ENCODE results near the gene ASCL5.

The ASCL5 gene

DNA sequence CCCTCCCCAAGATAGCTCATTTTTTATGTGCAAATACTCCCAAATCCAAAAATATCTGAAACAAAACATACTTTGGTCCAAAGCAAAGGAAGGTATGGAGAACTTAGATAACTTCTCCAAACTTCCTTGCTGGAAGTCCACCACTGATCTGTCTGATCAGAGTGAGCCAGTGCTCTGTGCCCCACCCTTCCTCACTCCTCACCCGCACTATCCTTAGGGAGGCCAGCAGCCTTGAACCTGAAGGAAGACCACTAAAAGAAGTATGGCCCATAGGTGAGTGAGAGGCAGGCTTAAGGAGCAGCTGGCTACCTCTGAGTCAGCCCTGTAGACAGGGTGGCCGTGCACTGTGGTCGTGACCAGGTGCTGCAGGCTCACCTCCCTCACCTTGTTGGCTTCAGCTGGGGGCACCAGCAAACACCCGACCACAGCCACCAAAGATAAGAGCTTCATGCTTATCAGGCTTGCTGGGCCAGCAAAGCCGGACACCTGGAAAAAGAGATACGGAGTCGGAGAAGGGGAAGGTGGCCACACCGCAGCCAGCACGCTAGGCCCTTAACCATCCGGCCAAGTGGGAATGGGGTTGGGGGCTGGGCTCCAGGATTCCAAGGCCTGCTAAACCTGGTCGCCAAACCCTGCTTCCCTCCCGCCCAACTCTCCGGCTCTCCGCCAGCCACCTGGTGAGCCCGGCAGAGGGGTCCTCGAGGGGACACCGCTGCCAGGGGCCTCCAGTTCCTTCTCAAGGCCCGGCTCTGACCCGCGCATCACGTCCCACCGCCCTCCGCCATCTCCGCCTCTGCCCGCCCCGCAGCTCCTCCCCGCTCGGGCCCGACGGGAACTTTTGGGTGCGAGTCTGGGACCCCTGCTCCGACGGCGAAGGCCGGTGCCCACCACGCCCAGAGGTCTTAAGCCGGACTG, 26.7 kb upstream of the ASCL5 start:
- DNase-seq (ENCODE audit: low read depth) = no peak

DNA sequence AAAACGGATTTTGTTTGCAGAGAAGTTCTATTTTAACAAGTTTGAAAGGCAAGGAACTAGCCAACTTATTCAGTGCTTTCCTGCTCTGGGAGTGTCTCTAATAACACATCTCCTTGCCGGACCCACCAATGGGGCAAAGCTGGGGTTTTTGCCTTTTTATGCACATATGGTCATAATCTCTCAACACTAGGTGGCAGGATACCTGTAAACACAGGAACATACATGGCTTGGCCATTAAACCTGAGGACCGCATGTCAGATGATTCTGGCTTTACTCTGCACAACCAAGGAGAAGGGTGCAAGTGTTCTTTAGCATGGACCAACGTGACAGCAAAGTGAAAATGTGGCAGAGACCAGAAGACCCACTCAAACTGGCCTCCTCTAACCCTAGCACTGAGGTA, 22.4 kb upstream of the ASCL5 start:
- no peak for DNase-seq (ENCODE audit: low read depth)

DNA sequence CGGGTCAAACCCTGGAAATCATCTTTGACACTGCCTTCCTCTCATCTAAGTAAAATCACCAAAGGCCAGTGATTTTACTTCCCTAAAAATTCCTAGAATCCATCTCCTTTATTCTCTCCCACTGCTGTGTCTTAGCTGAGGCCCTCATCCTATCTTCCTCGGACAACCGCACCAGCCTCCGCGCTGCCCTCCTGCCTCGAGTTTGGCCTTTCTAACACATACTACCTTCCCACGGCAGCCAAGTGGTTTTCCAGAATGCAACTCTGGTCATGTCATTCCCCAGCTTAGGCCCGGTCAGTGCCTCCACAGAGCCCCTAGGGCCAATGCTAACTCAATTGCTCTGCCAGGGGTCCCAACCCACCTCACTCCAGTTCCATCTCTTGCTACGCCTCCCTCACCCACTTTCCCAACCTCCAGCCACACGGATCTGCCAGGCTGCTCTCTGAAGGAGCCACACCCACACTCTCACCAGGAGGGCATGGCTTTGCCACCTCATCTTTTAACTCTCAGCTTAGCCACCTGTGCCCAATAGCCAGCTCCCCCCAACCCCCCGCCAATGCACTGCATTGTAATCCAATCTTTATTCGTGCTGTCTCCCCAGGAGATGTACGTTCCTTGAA, 20.5 kb upstream of the ASCL5 start:
- DNase-seq (ENCODE audit: low read depth) = no peak

DNA sequence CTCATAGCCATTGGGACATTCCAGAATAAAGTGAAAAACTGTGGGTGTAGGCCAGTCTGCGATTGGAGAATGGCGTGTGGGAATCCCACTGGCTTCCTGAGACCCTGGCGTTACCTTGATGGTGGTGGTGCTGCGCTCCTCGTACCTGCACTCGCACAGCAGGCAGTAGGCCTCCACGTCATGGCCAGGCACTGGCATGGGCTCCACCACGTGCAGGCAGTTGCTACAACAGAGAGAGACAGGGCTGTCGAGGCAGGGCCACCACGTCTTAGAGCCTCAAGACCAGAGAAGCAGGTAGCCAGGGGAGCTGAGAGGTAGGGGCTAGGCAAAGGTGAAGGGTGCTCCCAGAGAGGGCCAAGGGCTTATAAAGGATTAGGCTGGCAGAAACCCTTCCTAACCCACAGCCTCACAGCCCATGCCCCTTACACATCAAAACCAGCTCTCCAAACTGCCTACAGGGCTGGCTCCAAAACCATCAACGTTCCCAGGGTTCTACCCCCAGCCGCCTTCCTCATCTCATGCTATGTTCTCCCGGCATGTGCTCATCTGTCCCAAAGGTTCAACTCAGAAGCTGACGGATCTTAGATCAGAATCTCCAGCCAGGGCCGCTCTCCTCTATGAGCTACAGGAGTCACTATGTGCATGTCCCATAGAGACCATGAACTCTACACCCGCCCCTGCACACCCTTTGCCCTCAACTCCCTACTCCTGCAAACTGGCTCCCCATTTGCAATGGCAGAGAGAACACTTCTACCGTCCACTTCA, 19.8 kb upstream of the ASCL5 start:
- no peak for DNase-seq (ENCODE audit: low read depth)

DNA sequence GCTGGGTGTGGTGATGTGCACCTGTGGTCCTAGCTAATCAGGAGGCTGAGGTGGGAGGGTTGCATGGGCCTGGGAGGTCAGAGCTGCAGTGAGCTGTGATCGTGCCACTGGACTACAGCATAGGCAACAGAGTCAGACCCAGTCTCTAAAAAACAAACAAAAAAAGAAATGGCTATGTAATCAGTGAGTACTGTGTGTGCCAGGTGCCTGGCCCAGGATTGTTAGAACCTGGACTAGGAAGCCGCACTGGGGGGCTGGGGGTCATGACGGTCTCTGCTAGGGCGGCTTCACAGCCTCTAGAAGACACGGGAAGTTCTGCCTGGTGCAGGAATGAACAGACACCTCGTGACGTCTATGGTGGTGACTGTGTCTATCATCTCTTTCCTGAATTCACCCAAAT, 18.8 kb upstream of the ASCL5 start:
- DNase-seq (ENCODE audit: low read depth) = no peak

DNA sequence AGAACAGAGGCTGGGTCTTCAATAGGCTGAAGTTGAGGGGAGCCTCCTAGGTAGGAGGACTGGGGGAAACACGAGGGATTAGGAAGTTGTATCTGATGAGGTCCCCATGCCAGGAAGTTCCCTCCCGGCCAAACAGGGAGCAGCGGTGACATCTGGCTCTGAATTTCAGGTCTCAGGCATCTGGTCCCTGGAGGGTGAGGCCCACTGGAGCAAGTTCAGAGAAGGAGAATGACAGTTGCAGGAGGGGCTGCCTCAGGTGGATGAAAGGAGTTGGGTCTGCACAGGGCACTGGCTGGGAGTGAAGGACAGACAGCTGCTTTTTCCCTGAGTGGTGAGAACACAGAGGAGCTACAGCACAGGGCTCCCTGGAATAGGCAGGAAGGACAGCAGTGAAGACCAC, 18.1 kb upstream of the ASCL5 start:
- DNase-seq (ENCODE audit: low read depth) = no peak

DNA sequence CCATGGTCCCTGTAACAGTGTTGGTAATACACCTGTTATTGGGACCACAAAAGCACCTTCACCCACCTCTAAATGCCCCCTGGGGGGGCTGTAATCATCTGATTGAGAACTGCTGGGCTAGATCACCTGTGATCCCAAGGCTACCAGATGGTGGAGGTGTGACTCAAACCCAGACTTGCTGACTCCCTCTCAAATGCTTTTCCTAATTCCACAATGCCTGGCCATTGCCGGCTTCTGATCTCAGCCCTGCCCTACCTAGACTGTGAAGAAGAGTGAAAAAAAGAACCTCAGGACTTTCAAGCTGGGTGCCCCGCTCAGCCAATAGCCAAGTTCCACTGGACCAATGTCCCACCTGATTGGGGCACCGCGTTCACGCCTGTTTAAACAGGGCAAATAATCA, 17.7 kb upstream of the ASCL5 start:
- DNase-seq (ENCODE audit: low read depth) = no peak

DNA sequence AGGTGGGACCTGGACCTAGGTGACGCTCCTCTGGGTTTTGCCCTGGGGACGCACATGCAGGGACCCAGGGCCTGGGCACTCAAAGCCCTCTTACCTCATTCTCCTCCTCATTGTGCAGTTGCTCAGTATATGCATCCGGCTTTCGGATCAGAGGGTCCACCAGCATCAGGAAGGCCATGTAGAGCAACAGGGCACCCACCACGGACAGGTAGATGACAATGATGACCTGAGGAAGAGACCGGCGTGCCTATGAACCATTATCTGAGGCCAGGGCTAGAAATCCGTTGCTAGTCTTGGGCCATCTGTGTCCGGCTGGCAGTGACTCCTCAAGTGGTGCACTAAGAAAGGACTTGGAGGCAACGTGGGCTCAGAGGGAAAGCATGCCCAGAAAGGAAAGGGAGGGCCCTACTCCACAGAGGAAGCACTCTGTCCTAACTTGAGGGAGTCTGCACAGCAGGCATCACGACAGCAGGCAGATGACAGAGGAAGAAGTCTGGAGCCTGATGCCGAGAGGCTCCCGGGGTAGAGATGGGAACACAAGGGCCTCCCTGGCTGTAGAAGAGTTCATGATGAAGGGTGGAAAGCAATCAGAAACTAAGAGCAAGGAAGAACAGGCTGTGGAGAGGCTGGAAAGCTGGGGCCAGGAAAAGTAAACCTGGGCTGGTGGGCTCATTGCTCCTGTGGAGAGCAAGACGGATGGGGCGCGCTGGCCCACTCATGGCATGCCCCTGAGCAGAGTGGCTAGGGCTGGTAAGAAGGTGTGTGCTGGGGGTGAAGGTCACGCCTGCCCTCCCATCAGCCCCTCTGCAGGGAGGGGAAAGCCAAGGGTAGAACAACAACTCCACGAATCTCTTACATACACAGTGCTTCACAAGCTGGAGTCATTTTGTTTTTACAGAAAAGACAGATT, 17.0 kb upstream of the ASCL5 start:
- no peak for DNase-seq (ENCODE audit: low read depth)

DNA sequence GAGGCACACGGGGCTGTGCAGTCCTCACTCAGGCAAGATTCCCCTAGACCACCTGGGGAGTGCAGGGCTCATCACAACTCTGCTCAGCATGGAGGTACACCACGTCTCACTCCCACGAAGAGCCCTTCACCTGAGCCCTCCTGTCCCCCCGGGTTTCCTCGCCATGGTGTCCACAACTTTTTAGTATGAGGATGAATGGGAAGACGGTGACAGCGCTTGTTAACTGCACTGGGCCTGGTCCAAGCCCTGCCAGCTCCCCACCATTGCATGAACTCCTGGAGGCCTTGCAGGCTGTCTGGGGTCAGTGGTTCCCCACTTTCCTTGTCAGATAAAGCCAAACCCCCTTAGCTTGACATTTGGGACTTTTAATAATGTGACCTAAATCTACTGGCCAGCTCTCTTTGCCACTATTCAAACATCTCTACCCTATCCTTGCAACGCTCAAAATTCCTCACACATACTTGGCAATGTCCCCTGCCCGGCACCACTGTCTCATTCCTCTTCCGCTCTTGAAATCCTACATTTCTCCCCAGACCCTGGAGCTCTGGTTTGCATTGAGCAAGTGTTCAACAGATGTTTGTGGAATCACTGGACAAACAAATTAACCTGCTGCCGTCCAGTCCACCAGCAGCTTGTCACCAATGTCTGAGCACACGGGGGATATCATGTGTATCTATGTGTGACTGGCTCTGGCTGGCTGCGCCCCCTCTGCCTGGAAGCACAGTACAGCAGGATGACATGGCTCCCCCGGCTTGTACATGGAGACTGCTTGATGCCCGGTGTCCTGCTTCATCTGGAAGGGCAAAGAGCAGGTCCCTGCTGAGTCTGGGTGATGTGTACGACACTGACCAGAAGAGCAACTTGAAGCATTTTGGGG, 16.1 kb upstream of the ASCL5 start:
- no peak for DNase-seq (ENCODE audit: low read depth)

DNA sequence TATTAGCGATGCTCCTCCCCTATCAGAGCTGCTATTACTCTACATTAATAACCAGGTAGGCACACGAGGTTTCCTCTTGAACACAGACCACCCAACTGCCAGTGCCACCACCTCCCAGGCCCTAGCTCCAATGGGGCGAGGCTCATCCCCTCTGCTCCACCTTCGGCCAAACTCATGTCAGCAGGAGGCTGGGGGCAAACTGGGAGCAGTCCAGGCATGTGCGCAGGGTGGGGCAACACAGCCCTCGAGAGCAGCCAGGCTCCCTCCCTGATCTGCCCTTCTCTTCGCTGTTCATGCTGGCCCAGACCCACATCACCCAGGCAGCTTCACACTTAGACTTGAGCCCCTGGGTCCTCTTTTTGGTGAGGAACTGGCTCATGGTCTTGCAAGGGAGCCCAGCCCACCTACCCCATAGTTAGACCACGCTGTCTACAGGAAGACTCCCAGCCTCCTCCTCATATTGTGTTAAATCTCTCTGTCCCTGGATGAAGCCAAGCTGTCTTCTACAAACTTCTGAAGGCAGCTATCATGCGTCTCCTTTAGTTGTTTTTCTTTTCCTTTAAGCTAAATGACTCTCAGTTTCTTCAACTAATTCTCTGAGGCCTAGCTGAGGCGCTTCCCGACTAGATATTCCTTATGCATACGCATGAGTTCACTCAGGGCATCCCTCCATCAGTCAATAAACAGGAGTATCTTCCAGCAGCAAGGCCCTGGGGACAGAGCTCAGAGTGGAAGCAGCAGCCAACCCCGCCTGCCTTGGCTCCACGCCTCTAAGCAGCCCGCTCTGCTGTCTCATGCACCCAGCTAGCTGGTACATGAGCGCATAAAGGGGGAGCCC, 15.2 kb upstream of the ASCL5 start:
- no peak for DNase-seq (ENCODE audit: low read depth)

DNA sequence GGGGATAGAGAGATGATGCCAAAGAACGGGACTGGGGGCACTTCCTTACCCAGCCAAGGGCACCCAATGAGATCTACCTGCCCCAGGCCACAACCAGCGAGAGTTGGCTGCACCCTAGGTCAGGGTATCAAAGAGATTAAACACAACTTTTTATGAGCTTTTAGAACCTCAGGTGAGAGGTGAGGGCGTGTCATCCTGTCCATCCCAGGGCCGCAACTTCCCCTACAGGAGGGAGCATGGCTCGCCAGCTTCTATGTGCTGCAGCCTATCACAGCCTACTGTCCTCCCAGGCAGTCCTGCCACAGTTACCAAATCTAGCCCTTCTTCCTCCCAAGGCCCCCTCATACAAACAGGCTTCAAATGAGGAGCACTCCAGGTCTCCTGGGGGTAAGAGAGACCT, 14.4 kb upstream of the ASCL5 start:
- DNase-seq (ENCODE audit: low read depth) = no peak

DNA sequence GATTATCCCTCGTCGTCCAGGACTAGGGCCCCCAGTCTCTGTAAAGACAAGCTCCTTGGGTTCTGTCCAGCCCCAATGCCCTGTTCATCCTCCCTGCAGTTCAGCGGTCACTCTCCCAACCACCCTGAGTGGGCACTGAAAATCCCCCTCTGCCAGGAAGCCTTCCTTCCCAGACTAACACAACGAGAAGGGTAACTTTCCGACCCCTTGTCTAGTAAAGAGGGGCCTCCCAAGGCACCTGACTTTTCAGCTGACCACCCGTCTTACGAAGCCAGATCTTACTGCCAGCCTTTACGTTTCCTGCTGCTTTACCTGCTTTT, 13.9 kb upstream of the ASCL5 start:
- DNase-seq (ENCODE audit: low read depth) = no peak

DNA sequence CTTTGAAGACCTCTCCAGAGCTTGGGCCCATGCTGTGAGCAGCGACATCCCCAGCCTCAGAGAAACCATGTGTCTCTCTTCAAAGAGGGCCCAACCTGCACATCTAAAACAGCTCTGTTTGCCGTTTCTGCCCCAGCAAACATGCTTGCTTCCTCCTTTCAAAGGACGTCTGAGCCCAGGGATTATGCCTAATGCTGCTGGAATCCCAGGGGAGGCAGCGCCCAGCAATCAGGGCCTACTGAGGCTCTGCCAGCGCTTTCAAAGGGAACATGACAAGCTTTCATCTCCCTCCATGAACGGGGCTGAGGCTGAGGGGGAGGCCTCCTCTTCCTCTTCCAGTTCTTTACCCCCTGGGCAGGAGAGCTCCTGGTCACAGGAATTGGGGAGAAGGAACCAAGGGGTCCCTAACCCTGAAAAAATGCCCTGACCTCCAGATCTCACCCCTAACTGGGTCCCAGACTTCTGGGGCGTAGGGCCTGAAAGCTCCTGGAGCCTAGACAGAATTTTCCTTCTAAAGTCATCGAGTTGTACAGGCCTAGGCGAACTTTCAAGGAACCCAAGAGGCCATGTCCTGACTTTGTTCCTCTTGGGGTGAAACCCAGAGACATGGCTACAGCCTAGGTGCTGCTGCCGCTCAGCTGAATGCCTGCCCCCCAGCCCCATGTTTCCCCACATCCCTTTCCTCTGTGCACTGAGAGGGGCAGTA, 13.4 kb upstream of the ASCL5 start:
- no peak for DNase-seq (ENCODE audit: low read depth)

DNA sequence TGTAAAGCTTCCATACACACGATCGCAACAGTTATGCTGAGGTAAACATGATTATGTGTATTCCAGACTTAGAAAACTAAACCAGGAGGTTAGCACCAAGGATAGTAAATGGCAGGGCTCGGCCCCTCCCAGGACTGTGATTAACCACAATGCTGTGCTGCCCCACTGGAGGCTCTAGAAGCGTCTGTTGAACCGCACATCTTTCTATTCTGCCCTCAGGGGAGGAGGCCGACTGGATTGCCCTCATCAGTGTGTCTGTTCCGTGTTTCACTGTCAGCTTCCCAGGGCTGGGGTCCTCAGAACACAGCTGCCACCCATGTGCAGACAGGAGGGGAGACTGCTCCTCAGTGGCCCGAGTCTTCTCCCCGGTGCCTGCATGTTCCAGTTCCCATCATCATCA, 12.8 kb upstream of the ASCL5 start:
- no peak for DNase-seq (ENCODE audit: low read depth)

DNA sequence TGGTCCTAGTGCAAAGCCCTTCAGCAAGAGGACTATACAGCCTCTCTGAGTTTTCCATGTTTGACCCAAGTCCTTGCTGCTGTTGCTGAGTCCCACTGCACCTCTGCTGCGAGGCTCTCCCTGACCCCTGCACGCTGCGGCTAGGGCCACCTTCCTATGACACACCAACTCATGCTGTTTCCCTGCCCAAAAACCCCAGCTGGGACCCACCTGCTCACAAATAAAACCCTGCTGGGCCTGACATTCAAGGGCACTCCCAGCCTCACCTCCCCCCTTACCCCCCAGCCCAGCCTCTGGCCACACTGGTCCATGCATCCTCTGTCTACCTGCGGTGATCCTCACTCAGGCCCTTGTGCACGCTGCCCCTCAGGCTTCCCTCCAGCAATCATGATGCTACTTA, 12.3 kb upstream of the ASCL5 start:
- no peak for DNase-seq (ENCODE audit: low read depth)

DNA sequence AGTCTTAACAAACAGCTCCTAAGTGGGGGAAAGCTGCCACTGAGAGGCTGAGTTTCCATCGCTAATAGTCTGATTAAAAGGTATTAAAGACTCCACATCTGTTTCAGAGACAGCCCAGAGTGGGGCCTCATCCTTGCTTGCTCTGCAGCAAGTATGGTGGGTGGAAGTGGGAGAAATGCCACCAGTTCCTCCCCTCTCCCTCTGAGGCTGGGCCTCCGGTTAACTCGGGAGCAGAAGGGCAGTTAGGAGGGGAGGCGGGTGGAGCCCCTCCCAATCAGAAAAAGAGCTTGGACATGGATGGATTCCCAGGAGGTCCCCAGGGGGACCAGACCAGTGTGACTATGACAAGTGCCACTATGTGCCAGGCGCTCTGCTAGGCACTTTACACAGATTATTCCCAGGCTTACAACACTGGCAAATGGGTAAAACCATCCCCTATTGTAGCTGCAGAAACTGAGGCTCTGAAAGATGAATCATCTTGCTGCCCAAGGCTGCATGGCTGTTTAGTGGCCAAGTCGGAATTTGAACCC, 11.4 kb upstream of the ASCL5 start:
- DNase-seq (ENCODE audit: low read depth) = no peak

DNA sequence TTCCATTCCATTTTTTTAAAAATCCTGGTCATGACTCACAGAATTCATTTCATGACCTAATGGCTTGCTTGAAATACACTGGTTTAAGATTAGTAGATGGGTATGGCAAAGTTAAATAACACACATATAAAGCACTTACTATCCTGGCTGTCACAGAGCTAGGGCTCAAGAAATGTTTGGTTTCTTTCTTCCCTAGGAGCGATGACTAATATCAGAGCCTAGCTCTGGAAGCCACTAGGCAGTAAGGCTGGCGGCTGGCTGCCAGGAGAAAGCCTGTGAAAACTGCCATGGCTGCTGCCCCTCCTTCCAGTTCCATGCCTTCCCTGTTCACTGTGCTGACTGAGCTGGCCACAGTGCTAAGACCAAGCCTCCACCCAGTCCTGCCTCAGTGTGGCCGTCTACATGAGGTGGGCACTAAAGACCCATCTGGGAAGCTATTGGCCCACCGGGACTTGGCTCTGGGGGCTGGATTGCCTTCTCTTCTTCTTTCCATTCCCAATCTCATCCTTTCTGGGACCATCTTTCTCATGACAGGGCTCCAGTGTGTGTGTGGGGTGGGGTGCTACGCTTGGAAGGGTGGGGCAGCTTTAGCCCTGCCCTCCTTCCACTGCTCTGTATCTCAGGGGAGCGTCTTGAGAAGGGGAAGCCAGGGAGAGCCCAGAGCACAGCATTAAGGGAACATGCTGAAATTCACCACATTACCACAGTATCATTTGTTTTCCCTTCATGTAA, 10.8 kb upstream of the ASCL5 start:
- DNase-seq (ENCODE audit: low read depth) = no peak

DNA sequence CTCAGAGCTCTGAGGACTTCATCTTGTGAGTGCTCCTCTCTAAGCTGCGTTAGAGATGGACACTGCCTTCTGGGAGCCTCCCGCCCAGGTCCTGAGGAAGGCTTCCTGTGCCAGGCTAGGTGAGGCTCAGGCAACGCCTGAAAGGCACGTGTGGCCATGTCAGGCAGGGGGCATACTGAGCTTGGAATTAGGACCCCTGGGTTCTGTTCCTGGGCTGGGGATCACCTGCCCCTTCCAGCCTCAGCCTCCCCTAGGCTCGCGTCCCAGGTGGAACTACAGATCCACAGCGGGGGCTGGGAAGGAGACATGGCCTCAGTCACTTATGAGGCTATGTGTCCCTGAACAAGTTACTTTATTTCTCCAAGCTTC, 10.0 kb upstream of the ASCL5 start:
- DNase-seq (ENCODE audit: low read depth) = no peak

Measured in stimulated activated CD4-positive, alpha-beta T cell treated with anti-CD3 and anti-CD28 coated beads, Interleukin-2, amount 100 ng/mL, for 4 hours (primary cell).